ENCODE data around the gene ACP2. TPM values are rescaled to one million over a fixed set of nuclear protein-coding genes. Genes with fewer than 3 reads are reported as not detected.
A peak's percentile ranks its signal among the peaks of the same experiment; 100 is the strongest.

Gene ACP2
- total and polyA plus RNA-seq, 12 donors, result 17.2 to 42.6 (median 23.9) TPM

DNA sequence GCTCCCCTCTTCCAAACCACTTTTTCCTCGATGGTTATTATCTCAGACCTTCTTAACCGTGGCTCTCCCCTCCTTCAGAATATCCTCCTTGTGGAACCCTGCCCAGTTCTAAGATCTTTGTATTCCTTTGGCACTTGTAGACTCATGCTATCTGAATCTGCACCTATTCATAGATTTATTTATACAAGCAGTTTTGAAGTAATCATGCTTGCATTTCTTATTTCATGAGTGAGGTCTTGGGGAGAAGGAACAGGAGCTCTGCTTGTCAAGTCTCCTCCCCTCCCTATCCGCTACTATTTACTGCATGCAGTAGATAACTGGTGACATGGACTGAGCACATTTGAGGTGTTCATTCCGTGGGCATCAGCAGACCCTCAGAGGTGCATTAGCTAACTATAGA, 15.9 kb upstream of the ACP2 start:
- WGBS, 2 donors, result 79 to 84% methylated on average over 4 of the region's 4 CpGs
- Histone ChIP-seq H3K27me3 (no peaks in the 10 kb centered on the region), H3K36me3 (peaks cover 0 to 43% (median 6%) of the 10 kb centered on the region in 9 donors), H3K27ac (no peak overlapping the region), H3K4me1 (peaks cover 12 to 39% (median 24%) of the 10 kb centered on the region in 9 donors), H3K9me3 (no peaks in the 10 kb centered on the region), H3K4me3 (no peak overlapping the region)
- intact Hi-C loops (cut with DNase I), result loop anchor here in 4 of 10 donors (5.0 to 10.0 kb wide), 4 partner anchors 42 to 93 kb away; partner anchors contain the start of gene ARFGAP2 (in 2 of the 4)
- ATAC-seq (no peak), DNase-seq (no peak)
- TF ChIP-seq, protein P1, sequence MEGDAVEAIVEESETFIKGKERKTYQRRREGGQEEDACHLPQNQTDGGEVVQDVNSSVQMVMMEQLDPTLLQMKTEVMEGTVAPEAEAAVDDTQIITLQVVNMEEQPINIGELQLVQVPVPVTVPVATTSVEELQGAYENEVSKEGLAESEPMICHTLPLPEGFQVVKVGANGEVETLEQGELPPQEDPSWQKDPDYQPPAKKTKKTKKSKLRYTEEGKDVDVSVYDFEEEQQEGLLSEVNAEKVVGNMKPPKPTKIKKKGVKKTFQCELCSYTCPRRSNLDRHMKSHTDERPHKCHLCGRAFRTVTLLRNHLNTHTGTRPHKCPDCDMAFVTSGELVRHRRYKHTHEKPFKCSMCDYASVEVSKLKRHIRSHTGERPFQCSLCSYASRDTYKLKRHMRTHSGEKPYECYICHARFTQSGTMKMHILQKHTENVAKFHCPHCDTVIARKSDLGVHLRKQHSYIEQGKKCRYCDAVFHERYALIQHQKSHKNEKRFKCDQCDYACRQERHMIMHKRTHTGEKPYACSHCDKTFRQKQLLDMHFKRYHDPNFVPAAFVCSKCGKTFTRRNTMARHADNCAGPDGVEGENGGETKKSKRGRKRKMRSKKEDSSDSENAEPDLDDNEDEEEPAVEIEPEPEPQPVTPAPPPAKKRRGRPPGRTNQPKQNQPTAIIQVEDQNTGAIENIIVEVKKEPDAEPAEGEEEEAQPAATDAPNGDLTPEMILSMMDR (IDR thresholded peaks at IDR 0.05), result no peak

DNA sequence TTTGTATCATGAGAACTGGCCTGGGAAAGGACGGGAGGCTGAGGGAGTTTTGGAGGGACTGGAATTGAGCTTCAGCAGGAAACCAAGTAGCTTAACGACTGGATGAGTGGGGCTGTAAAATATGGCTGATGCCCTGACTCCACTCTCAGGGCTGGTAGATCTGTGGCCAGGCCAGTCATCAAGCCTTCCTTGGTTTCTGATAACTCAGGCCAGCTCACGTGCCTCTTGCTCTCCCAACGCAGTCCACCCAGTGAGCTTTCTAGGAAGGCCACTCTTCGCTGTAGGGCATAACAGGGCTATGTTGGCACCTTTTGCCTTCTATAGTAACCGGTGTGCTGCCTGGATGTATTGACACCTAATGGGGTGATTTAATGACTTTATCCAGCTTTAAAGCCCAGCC, 15.5 kb upstream of the ACP2 start:
- Histone ChIP-seq H3K4me1 (peaks cover 13 to 40% (median 26%) of the 10 kb centered on the region in 9 donors), H3K36me3 (peaks cover 0 to 43% (median 6%) of the 10 kb centered on the region in 9 donors), H3K27ac (no peak overlapping the region), H3K27me3 (no peaks in the 10 kb centered on the region), H3K4me3 (no peak overlapping the region), H3K9me3 (no peaks in the 10 kb centered on the region)
- TF ChIP-seq, protein P1 (IDR thresholded peaks at IDR 0.05), result no peak
- WGBS, 2 donors, result 91 to 98% methylated on average over 6 of the region's 6 CpGs
- DNase-seq (no peak), ATAC-seq (no peak)
- intact Hi-C loops (cut with DNase I), result loop anchor here in 4 of 10 donors (5.0 to 10.0 kb wide), 4 partner anchors 42 to 93 kb away; partner anchors contain the start of gene ARFGAP2 (in 2 of the 4)

DNA sequence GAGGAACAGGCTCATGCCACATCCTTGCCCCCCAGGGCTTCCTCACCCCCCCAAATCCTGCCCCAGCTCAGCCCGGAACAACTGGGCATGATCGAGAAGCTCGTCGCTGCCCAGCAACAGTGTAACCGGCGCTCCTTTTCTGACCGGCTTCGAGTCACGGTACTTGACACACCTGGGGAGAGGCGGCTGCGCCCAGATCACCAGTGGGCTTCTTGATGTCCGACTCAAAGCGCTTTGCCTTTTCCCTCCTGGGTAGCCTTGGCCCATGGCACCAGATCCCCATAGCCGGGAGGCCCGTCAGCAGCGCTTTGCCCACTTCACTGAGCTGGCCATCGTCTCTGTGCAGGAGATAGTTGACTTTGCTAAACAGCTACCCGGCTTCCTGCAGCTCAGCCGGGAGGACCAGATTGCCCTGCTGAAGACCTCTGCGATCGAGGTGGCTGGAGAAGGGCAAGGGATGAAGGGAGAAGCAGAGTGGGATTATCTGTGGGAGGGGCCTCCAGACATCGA, 12.7 kb upstream of the ACP2 start:
- Histone ChIP-seq H3K4me1 (peaks cover 12 to 51% (median 42%) of the 10 kb centered on the region in 9 donors), H3K9me3 (no peaks in the 10 kb centered on the region), H3K36me3 (peaks cover 0 to 38% (median 3%) of the 10 kb centered on the region in 9 donors), H3K4me3 (no peak overlapping the region), H3K27me3 (no peaks in the 10 kb centered on the region), H3K27ac (no peak overlapping the region)
- TF ChIP-seq, protein P1 (IDR thresholded peaks at IDR 0.05), result no peak
- DNase-seq, result no peak
- 88 to 89% methylated on average over 22 of the region's 22 CpGs for WGBS, 2 donors
- ATAC-seq, result no peak
- intact Hi-C loops (cut with DNase I), result loop anchor here in 4 of 10 donors (5.0 to 10.0 kb wide), 4 partner anchors 39 to 96 kb away; partner anchors contain the start of gene ARFGAP2 (in 2 of the 4)

DNA sequence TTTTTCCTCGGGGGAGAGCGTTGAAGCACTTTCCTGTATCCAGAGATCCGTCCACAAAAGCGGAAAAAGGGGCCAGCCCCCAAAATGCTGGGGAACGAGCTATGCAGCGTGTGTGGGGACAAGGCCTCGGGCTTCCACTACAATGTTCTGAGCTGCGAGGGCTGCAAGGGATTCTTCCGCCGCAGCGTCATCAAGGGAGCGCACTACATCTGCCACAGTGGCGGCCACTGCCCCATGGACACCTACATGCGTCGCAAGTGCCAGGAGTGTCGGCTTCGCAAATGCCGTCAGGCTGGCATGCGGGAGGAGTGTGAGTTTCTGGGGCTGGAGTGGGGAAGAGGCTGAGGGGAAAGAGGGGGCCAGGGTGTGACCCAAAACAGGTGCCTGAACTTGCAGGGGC, 11.8 kb upstream of the ACP2 start:
- H3K4me1 ChIP-seq, result peaks cover 17 to 58% (median 49%) of the 10 kb centered on the region in 9 donors
- intact Hi-C loops (cut with DNase I), result loop anchor here in 4 of 10 donors (5.0 to 10.0 kb wide), 4 partner anchors 38 to 97 kb away; partner anchors contain the start of gene ARFGAP2 (in 2 of the 4)
- ATAC-seq, result no peak
- TF ChIP-seq, protein P1 (IDR thresholded peaks at IDR 0.05), result no peak
- WGBS, 2 donors, result 91 to 93% methylated on average over 19 of the region's 19 CpGs
- H3K9me3 ChIP-seq, result no peaks in the 10 kb centered on the region
- DNase-seq, result no peak
- H3K27ac ChIP-seq, result peak overlapping the region in 1 of 10 donors; percentile 88
- H3K36me3 ChIP-seq, result peaks cover 0 to 34% (median 0%) of the 10 kb centered on the region in 9 donors
- H3K4me3 ChIP-seq, result no peak overlapping the region
- no peaks in the 10 kb centered on the region for H3K27me3 ChIP-seq
